Measurements from ENCODE around the gene PRKACB. TPM values are rescaled to one million over a fixed set of nuclear protein-coding genes. Genes with fewer than 3 reads are reported as not detected.
"Not testable (repeated sequence)": the region's sequence is repeated elsewhere in the genome, so short reads cannot be mapped to it uniquely, and the experiment has no call there.

The PRKACB gene
- total RNA-seq, 1 experiment from 2014 or later: 135 TPM

GRCh38 chr1:84225646-84226045, 81.6 kb downstream of the PRKACB start:
- H3K4me3 ChIP-seq (replicated peaks in 1 of 2; ENCODE audit: low read depth in 1 of 2, low read length in 2 of 2): no peak overlapping the region
- ATAC-seq: no peak
- TF ChIP-seq EZH2phosphoT487 (IDR thresholded peaks at IDR 0.05; ENCODE audit: borderline replicate concordance): no peak
- TF ChIP-seq FOSL1 (IDR thresholded peaks at IDR 0.05; ENCODE audit: low read depth): no peak
- TF ChIP-seq SIN3A (IDR thresholded peaks at IDR 0.05; ENCODE audit: low read depth): no peak
- no peak for TF ChIP-seq POLR2AphosphoS5 (IDR thresholded peaks at IDR 0.05; ENCODE audit: low read depth, low read length)
- TF ChIP-seq ZNF274 (IDR thresholded peaks at IDR 0.05; ENCODE audit: low read depth, low read length): no peak
- TF ChIP-seq, protein P1, sequence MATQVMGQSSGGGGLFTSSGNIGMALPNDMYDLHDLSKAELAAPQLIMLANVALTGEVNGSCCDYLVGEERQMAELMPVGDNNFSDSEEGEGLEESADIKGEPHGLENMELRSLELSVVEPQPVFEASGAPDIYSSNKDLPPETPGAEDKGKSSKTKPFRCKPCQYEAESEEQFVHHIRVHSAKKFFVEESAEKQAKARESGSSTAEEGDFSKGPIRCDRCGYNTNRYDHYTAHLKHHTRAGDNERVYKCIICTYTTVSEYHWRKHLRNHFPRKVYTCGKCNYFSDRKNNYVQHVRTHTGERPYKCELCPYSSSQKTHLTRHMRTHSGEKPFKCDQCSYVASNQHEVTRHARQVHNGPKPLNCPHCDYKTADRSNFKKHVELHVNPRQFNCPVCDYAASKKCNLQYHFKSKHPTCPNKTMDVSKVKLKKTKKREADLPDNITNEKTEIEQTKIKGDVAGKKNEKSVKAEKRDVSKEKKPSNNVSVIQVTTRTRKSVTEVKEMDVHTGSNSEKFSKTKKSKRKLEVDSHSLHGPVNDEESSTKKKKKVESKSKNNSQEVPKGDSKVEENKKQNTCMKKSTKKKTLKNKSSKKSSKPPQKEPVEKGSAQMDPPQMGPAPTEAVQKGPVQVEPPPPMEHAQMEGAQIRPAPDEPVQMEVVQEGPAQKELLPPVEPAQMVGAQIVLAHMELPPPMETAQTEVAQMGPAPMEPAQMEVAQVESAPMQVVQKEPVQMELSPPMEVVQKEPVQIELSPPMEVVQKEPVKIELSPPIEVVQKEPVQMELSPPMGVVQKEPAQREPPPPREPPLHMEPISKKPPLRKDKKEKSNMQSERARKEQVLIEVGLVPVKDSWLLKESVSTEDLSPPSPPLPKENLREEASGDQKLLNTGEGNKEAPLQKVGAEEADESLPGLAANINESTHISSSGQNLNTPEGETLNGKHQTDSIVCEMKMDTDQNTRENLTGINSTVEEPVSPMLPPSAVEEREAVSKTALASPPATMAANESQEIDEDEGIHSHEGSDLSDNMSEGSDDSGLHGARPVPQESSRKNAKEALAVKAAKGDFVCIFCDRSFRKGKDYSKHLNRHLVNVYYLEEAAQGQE (IDR thresholded peaks at IDR 0.05; ENCODE audit: low read depth): no peak
- no peak for TF ChIP-seq JUND (IDR thresholded peaks at IDR 0.05)
- TF ChIP-seq ZFX (IDR thresholded peaks at IDR 0.05): no peak
- TF ChIP-seq, protein P2, sequence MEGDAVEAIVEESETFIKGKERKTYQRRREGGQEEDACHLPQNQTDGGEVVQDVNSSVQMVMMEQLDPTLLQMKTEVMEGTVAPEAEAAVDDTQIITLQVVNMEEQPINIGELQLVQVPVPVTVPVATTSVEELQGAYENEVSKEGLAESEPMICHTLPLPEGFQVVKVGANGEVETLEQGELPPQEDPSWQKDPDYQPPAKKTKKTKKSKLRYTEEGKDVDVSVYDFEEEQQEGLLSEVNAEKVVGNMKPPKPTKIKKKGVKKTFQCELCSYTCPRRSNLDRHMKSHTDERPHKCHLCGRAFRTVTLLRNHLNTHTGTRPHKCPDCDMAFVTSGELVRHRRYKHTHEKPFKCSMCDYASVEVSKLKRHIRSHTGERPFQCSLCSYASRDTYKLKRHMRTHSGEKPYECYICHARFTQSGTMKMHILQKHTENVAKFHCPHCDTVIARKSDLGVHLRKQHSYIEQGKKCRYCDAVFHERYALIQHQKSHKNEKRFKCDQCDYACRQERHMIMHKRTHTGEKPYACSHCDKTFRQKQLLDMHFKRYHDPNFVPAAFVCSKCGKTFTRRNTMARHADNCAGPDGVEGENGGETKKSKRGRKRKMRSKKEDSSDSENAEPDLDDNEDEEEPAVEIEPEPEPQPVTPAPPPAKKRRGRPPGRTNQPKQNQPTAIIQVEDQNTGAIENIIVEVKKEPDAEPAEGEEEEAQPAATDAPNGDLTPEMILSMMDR (IDR thresholded peaks at IDR 0.05 in 2 of 3, conservative IDR thresholded peaks at IDR 0.05 in 1 of 3; ENCODE audit: borderline replicate concordance in 1 of 3, insufficient read depth in 1 of 3, low read depth in 2 of 3, low read length in 2 of 3): no peak
- TF ChIP-seq SP1 (IDR thresholded peaks at IDR 0.05; ENCODE audit: low read depth): no peak
- no peaks in the 10 kb centered on the region for H3K9me2 ChIP-seq (ENCODE audit: insufficient read depth)
- intact Hi-C loops (cut with micrococcal nuclease): no loop called here
- H3K27me3 ChIP-seq (ENCODE audit: insufficient read depth, low read length): no peaks in the 10 kb centered on the region
- POLR2A ChIA-PET: no interaction called here
- no peak overlapping the region for H3K9ac ChIP-seq (ENCODE audit: low read length)
- RAD21 ChIA-PET (ENCODE audit: low non-redundant PET in 1 of 2, low total read pairs in 2 of 2, uncharacterized antibody in 2 of 2, unreplicated experiment in 2 of 2): no interaction called here
- CTCF ChIA-PET: no interaction called here
- no peak overlapping the region for H2AFZ ChIP-seq (ENCODE audit: low read depth, low read length, poor library complexity, severe bottlenecking)
- BruUV-seq (replicated peaks): no TSS peak
- H3K4me1 ChIP-seq (ENCODE audit: control insufficient read depth in 1 of 2, insufficient read depth in 2 of 2, low read length in 2 of 2): peaks cover 0 to 15% of the 10 kb centered on the region in 2 experiments; a peak in 2 of 4 replicates
- H3K27ac ChIP-seq (ENCODE audit: low read depth, low read length): peak overlapping the region; percentile 47; the same call in 1 of the 2 replicates
- peaks cover 0 to 9% of the 10 kb centered on the region in 2 experiments; a peak in 1 of 4 replicates for H3K9me3 ChIP-seq (ENCODE audit: control insufficient read depth in 1 of 2, insufficient read depth in 1 of 2, low read depth in 1 of 2, low read length in 2 of 2)
- no peak overlapping the region for H3K4me2 ChIP-seq (ENCODE audit: low read length)
- H3K36me3 ChIP-seq (ENCODE audit: control insufficient read depth in 1 of 2, insufficient read depth in 2 of 2, low read length in 2 of 2): peaks cover 0 to 22% of the 10 kb centered on the region in 2 experiments; a peak in 1 of 4 replicates
- peaks cover 35% of the 10 kb centered on the region; the same call in 1 of the 2 replicates for H3K79me2 ChIP-seq (ENCODE audit: insufficient read depth, low read length)
- DNase-seq (ENCODE audit: low read depth, low spot score): no peak
- no peaks in the 10 kb centered on the region for H4K20me1 ChIP-seq (ENCODE audit: insufficient read depth)

DNA sequence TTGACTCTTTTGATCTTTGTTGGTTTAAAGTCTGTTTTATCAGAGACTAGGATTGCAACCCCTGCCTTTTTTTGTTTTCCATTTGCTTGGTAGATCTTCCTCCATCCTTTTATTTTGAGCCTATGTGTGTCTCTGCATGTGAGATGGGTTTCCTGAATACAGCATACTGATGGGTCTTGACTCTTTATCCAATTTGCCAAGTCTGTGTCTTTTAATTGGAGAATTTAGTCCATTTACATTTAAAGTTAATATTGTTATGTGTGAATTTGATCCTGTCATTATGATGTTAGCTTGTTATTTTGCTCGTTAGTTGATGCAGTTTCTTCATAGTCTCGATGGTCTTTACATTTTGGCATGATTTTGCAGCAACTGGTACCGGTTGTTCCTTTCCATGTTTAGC, 88.6 kb downstream of the PRKACB start:
- H2AFZ ChIP-seq (ENCODE audit: low read depth, low read length, poor library complexity, severe bottlenecking); H3K9me3 ChIP-seq (ENCODE audit: control insufficient read depth in 1 of 2, insufficient read depth in 1 of 2, low read depth in 1 of 2, low read length in 2 of 2); intact Hi-C loops (cut with micrococcal nuclease); BruUV-seq (replicated peaks); POLR2A ChIA-PET; H3K27ac ChIP-seq (ENCODE audit: low read depth, low read length); H3K79me2 ChIP-seq (ENCODE audit: insufficient read depth, low read length); H3K27me3 ChIP-seq (ENCODE audit: insufficient read depth, low read length); H3K9me2 ChIP-seq (ENCODE audit: insufficient read depth); H3K4me1 ChIP-seq (ENCODE audit: control insufficient read depth in 1 of 2, insufficient read depth in 2 of 2, low read length in 2 of 2); H4K20me1 ChIP-seq (ENCODE audit: insufficient read depth); DNase-seq (ENCODE audit: low read depth, low spot score); H3K9ac ChIP-seq (ENCODE audit: low read length); RAD21 ChIA-PET (ENCODE audit: low non-redundant PET in 1 of 2, low total read pairs in 2 of 2, uncharacterized antibody in 2 of 2, unreplicated experiment in 2 of 2); H3K4me2 ChIP-seq (ENCODE audit: low read length); H3K4me3 ChIP-seq (replicated peaks in 1 of 2; ENCODE audit: low read depth in 1 of 2, low read length in 2 of 2); CTCF ChIA-PET; ATAC-seq: not testable (repeated sequence)
- peaks cover 4 to 10% of the 10 kb centered on the region in 2 experiments; a peak in 2 of 4 replicates for H3K36me3 ChIP-seq (ENCODE audit: control insufficient read depth in 1 of 2, insufficient read depth in 2 of 2, low read length in 2 of 2)

Data from HCT116 (cell line).